Chondrocyte (in vitro differentiated cells): Measurements from ENCODE around the gene NBEAL2. TPM values are rescaled to one million over a fixed set of nuclear protein-coding genes. Genes with fewer than 3 reads are reported as not detected.

Experiments used
- DNase-seq: peaks from one replicate; pipeline ENCODE4 v3.0.0; 2021; ENCODE audit warnings: mixed read lengths, low spot score
- H3K27ac Mint-ChIP-seq: one replicate; pipeline ENCODE4 v1.8.0; 2021; ENCODE audit warnings: mild to moderate bottlenecking, moderate library complexity, mixed read lengths; ENCODE audit not compliant: unreplicated experiment
- H3K27me3 Mint-ChIP-seq: 2 replicates; pipeline ENCODE4 v1.8.0; 2021; ENCODE audit warnings: low read depth, mixed read lengths
- H3K36me3 Mint-ChIP-seq: 2 replicates; pipeline ENCODE4 v1.8.0; 2021; ENCODE audit warnings: low read depth, mixed read lengths
- H3K4me1 Mint-ChIP-seq: 2 replicates; pipeline ENCODE4 v1.8.0; 2021; ENCODE audit warnings: low read depth, mild to moderate bottlenecking, mixed read lengths
- H3K4me3 Mint-ChIP-seq: one replicate; pipeline ENCODE4 v1.8.0; 2021; ENCODE audit warnings: mild to moderate bottlenecking, moderate library complexity, mixed read lengths; ENCODE audit not compliant: unreplicated experiment
- H3K9me3 Mint-ChIP-seq: 2 replicates; pipeline ENCODE4 v1.8.0; 2021; ENCODE audit warnings: low read depth, mixed read lengths
- total RNA-seq: library from RNA; stranded (reverse); gene quantifications from 3 replicates; pipeline ENCODE4 v1.2.1, GENCODE V29; 2021
- TF ChIP-seq, protein P1 (sequence below): fragments of 200-600 bp; sonication (generic); IDR thresholded peaks from 2 replicates; pipeline ENCODE4 v1.5.0; 2021; ENCODE audit warnings: antibody characterized with exemption, mild to moderate bottlenecking, moderate library complexity

Gene NBEAL2
- total RNA-seq, 1 donor from 2014 or later = 18.1 TPM

DNA sequence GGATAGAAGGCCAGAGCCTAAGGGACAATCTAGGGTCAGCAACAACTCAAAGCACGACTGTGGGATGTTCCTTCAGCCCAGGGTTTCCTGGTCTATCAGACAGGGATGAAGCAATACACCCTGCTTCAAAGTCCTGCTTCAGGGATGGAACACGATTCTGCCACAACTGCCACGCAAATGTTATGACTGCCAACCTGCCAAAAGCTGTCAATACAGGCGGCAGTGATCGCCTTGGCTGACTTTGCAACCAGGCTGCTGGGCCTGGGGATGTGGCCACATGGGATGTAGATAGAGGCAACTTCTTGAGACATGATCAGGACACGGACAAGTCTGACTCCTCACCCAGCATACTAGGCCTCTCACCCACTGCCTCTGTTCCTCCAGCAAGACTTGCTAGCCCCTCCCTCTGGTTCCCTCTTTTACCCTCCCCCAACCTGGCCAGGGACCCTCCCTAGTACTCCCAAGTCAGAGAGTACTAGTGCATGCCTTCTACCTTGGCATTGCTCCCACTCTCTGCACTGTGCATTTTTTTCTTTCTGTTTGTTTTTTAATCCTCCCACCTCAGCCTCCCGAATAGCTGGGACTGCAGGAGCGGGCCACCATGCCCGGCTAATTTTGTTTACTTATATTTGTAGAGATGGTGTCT lies 10.6 kb upstream of the NBEAL2 start:
- H3K4me3 Mint-ChIP-seq = no peak overlapping the region

DNA sequence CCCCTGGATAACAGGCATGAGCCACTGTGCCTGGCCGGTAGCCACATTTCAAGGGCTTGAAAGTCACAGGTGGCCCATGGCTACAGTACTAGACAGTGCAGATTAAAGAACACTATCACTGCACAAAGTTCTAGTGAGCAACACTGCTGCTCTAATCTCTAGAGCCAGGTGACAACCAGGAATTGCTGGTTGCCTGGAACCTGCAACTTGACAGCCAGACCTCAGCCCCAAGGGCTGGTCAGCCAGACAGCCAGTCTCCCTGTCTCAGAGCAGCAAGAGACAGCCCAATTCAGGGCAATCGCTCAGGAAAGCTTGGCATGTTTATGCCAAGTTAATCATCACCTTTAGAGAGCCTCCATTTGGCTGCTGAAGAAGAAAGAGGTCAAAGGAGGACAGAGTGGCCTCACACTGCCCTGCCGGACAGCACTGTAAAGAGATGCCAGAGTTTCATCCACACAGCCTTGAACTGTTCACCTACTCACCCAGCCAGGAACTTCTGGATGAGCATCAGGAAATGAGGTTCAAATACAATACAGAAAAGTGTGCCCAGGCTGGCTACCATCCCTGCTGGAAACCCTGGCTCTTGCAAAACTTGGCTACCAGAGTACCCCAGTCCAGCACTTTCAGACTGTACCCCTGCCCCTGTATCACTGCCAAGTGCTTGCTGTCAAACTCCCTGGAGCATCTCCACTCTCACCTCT lies 8.9 kb upstream of the NBEAL2 start:
- H3K4me1 Mint-ChIP-seq = peaks cover 68% of the 10 kb centered on the region
- DNase-seq = no peak

More for the DNA sequence above, 10.6 kb upstream of the NBEAL2 start:
- H3K27ac Mint-ChIP-seq = no peak overlapping the region
- no peaks in the 10 kb centered on the region for H3K27me3 Mint-ChIP-seq
- peaks cover 58% of the 10 kb centered on the region for H3K4me1 Mint-ChIP-seq
- TF ChIP-seq, protein P1, sequence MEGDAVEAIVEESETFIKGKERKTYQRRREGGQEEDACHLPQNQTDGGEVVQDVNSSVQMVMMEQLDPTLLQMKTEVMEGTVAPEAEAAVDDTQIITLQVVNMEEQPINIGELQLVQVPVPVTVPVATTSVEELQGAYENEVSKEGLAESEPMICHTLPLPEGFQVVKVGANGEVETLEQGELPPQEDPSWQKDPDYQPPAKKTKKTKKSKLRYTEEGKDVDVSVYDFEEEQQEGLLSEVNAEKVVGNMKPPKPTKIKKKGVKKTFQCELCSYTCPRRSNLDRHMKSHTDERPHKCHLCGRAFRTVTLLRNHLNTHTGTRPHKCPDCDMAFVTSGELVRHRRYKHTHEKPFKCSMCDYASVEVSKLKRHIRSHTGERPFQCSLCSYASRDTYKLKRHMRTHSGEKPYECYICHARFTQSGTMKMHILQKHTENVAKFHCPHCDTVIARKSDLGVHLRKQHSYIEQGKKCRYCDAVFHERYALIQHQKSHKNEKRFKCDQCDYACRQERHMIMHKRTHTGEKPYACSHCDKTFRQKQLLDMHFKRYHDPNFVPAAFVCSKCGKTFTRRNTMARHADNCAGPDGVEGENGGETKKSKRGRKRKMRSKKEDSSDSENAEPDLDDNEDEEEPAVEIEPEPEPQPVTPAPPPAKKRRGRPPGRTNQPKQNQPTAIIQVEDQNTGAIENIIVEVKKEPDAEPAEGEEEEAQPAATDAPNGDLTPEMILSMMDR = no peak
- H3K9me3 Mint-ChIP-seq = no peaks in the 10 kb centered on the region
- H3K36me3 Mint-ChIP-seq = peaks cover 2% of the 10 kb centered on the region
- no peak for DNase-seq

DNA sequence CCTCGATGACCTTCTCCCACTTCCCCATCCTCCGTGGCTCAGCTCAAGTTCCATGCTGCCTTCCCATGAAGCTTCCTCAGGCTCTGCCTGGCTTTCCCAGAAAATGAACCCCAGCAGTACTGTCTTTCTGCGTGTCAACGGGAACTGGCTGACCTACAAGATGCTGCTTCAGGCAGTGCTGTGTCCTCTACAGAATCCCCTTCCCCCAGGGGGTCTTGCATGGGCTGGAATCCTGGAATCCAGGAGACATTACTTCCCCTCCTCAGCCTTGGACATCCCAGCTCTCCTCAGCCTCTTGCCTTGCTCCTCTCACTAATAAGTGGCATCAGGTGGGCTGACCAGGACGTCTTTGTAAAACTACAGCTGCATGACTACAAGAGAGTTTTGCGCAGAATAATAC lies 8.3 kb upstream of the NBEAL2 start:
- Mint-ChIP-seq H3K9me3 (no peaks in the 10 kb centered on the region), H3K4me3 (no peak overlapping the region), H3K4me1 (peaks cover 69% of the 10 kb centered on the region), H3K36me3 (peaks cover 2% of the 10 kb centered on the region), H3K27me3 (no peaks in the 10 kb centered on the region), H3K27ac (peak overlapping the region; percentile 39)
- TF ChIP-seq, protein P1 = no peak
- DNase-seq = no peak

More for the DNA sequence above, 8.9 kb upstream of the NBEAL2 start:
- TF ChIP-seq, protein P1 = no peak
- Mint-ChIP-seq H3K27me3 (no peaks in the 10 kb centered on the region), H3K4me3 (no peak overlapping the region), H3K27ac (peak overlapping the region; percentile 79), H3K9me3 (no peaks in the 10 kb centered on the region), H3K36me3 (peaks cover 2% of the 10 kb centered on the region)

- Mint-ChIP-seq H3K27ac (peak overlapping the region; percentile 39), H3K36me3 (peaks cover 2% of the 10 kb centered on the region), H3K27me3 (no peaks in the 10 kb centered on the region), H3K4me3 (no peak overlapping the region), H3K4me1 (peaks cover 68% of the 10 kb centered on the region), H3K9me3 (no peaks in the 10 kb centered on the region)
- TF ChIP-seq, protein P1 = no peak
- DNase-seq = no peak
Measured at GRCh38 chr3:46971742-46972141, 7.7 kb upstream of the NBEAL2 start.

GRCh38 chr3:46972396-46972795 lies 7.1 kb upstream of the NBEAL2 start:
- Mint-ChIP-seq H3K4me3 (no peak overlapping the region), H3K9me3 (no peaks in the 10 kb centered on the region), H3K4me1 (peaks cover 69% of the 10 kb centered on the region), H3K27me3 (no peaks in the 10 kb centered on the region), H3K36me3 (peaks cover 2% of the 10 kb centered on the region), H3K27ac (no peak overlapping the region)
- no peak for DNase-seq
- TF ChIP-seq, protein P1 = no peak
